ENCODE results near the gene PUM1. TPM values are rescaled to one million over a fixed set of nuclear protein-coding genes. Genes with fewer than 3 reads are reported as not detected.

The PUM1 gene
- total and polyA plus RNA-seq, 2 of the 4 experiments (the other 2 are of a cell fraction): 75.4 to 137 TPM

GRCh38 chr1:30964706-30965105 lies 100.8 kb downstream of the PUM1 start:
- H3K18ac ChIP-seq (ENCODE audit: low read depth, low read length): no peak overlapping the region
- TF ChIP-seq MAFK (IDR thresholded peaks at IDR 0.05; ENCODE audit: low read depth, low read length) (no peak), RFX5 (IDR thresholded peaks at IDR 0.05; ENCODE audit: low read depth, low read length) (no peak), CEBPB (IDR thresholded peaks at IDR 0.05; ENCODE audit: low read depth, low read length) (no peak), ELK1 (IDR thresholded peaks at IDR 0.05; ENCODE audit: borderline replicate concordance, low read depth, low read length) (no peak), MAZ (IDR thresholded peaks at IDR 0.05; ENCODE audit: borderline replicate concordance, low read depth, low read length) (no peak), BHLHE40 (IDR thresholded peaks at IDR 0.05; ENCODE audit: low read depth, low read length) (no peak), USF2 (IDR thresholded peaks at IDR 0.05; ENCODE audit: low read depth, low read length) (no peak), RAD21 (IDR thresholded peaks at IDR 0.05; ENCODE audit: low read length) (no peak), SMC3 (IDR thresholded peaks at IDR 0.05; ENCODE audit: low read depth, low read length) (no peak), POLR2A (IDR thresholded peaks at IDR 0.05; ENCODE audit: low read depth, low read length) (no peak), CHD1 (IDR thresholded peaks at IDR 0.05; ENCODE audit: low read depth, low read length) (no peak), CTCF (conservative IDR thresholded peaks at IDR 0.05; ENCODE audit: low read depth, low read length) (no peak), RCOR1 (IDR thresholded peaks at IDR 0.05; ENCODE audit: insufficient replicate concordance, low read length) (no peak), FOS (IDR thresholded peaks at IDR 0.05; ENCODE audit: low read depth, low read length) (no peak), NFE2L2 (IDR thresholded peaks at IDR 0.05; ENCODE audit: low read depth, low read length) (no peak)
- H4K5ac ChIP-seq (ENCODE audit: low read depth, low read length): no peak overlapping the region
- no peak overlapping the region for H2AFZ ChIP-seq (replicated peaks; ENCODE audit: low read length, poor library complexity)
- no peaks in the 10 kb centered on the region for H3K27me3 ChIP-seq (ENCODE audit: control insufficient read depth, insufficient read depth, low read length)
- H3K79me1 ChIP-seq (ENCODE audit: low read depth in 1 of 2, low read length in 2 of 2): peaks cover 43 to 78% of the 10 kb centered on the region in 2 experiments
- WGBS, 2 experiments (ENCODE audit: extremely low coverage in 2 of 2, insufficient read length in 1 of 2): 79% methylated on average over 2 of the region's 7 CpGs; no CpG with 5 or more reads in 1 of the 2 experiments
- no peak overlapping the region for H2BK15ac ChIP-seq (ENCODE audit: low read depth, low read length)
- ChIA-PET CTCF (no interaction called here), POLR2A (ENCODE audit: unreplicated experiment) (no interaction called here)
- intact Hi-C loops (cut with micrococcal nuclease) (no loop called here), in situ Hi-C loops (cut with MboI; ENCODE audit: low sequenced_read_pairs) (no loop called here), dilution Hi-C loops (cut with HindIII; ENCODE audit: low sequenced_read_pairs, unreplicated experiment) (no loop called here)
- H3K9me1 ChIP-seq (ENCODE audit: insufficient read depth, low read length): peaks cover 19% of the 10 kb centered on the region
- no peak overlapping the region for H3K4me2 ChIP-seq (ENCODE audit: low read depth, low read length)
- no peak overlapping the region for H2BK120ac ChIP-seq (ENCODE audit: low read depth, low read length)
- no TSS peak for BruUV-seq (replicated peaks)
- no peak overlapping the region for H4K91ac ChIP-seq (ENCODE audit: insufficient read depth, low read depth, low read length)
- DNase-seq (no peak), ATAC-seq (ENCODE audit: low read depth) (no peak)
- peaks cover 27% of the 10 kb centered on the region for H4K20me1 ChIP-seq (ENCODE audit: insufficient read depth, low read length)
- no peak overlapping the region for H3K56ac ChIP-seq (ENCODE audit: extremely low read depth, insufficient read depth, low read length)
- H3K27ac ChIP-seq (ENCODE audit: insufficient read depth, low read length): no peak overlapping the region
- no peak overlapping the region for H3K23ac ChIP-seq (ENCODE audit: low read depth, low read length)
- peaks cover 36% of the 10 kb centered on the region for H3K36me3 ChIP-seq (ENCODE audit: control insufficient read depth, insufficient read depth, low read length)
- H3K4me3 ChIP-seq (ENCODE audit: insufficient read depth, low read depth, low read length): no peak overlapping the region
- H2BK5ac ChIP-seq (ENCODE audit: low read depth, low read length, poor library complexity, severe bottlenecking): no peak overlapping the region
- no peak overlapping the region for H3K9ac ChIP-seq (ENCODE audit: low read depth, low read length)
- H2AK9ac ChIP-seq (replicated peaks; ENCODE audit: low read depth, low read length, poor library complexity): no peak overlapping the region
- no peaks in the 10 kb centered on the region for H3K9me3 ChIP-seq (ENCODE audit: control insufficient read depth, insufficient read depth, low read length)
- H3K4me1 ChIP-seq (ENCODE audit: control insufficient read depth, insufficient read depth, low read length): peaks cover 13% of the 10 kb centered on the region
- H2AK5ac ChIP-seq (ENCODE audit: low read depth, low read length): no peak overlapping the region
- H3K4ac ChIP-seq (ENCODE audit: low read depth, low read length): no peak overlapping the region
- no peak overlapping the region for H3K14ac ChIP-seq (replicated peaks; ENCODE audit: low read depth, low read length)
- H2BK20ac ChIP-seq (ENCODE audit: low read depth, low read length): no peak overlapping the region
- H4K8ac ChIP-seq (ENCODE audit: low read depth in 2 of 2, low read length in 2 of 2): no peak overlapping the region

All from IMR-90 (cell line).